HG02943 (cell line): ENCODE data around the gene OCA2.

Source experiments
- ATAC-seq: cut with Tn5 transposase; IDR thresholded peaks from one replicate; pipeline ENCODE4 v1.9.1; 2021; ENCODE audit warnings: mild to moderate bottlenecking, low read depth, moderate library complexity; ENCODE audit not compliant: unreplicated experiment

OCA2 gene

GRCh38 chr15:28082891-28083684 is 16.0 kb downstream of the OCA2 start:
- no peak for ATAC-seq

- ATAC-seq, result no peak
Measured at GRCh38 chr15:28081594-28081993, 17.5 kb downstream of the OCA2 start.

- no peak for ATAC-seq
Measured at GRCh38 chr15:28080386-28080785, 18.7 kb downstream of the OCA2 start.

GRCh38 chr15:28079313-28079969 is 19.7 kb downstream of the OCA2 start:
- ATAC-seq, result no peak

GRCh38 chr15:28078191-28078719 is 20.9 kb downstream of the OCA2 start:
- ATAC-seq, result no peak

GRCh38 chr15:28075573-28075972 is 23.5 kb downstream of the OCA2 start:
- ATAC-seq, result no peak

GRCh38 chr15:28068930-28069329 is 30.2 kb downstream of the OCA2 start:
- ATAC-seq, result no peak

- no peak for ATAC-seq
Measured at GRCh38 chr15:28066231-28066630, 32.9 kb downstream of the OCA2 start.

GRCh38 chr15:28060005-28060404 is 39.1 kb downstream of the OCA2 start:
- no peak for ATAC-seq

- ATAC-seq, result no peak
Measured at GRCh38 chr15:28058082-28058481, 41.0 kb downstream of the OCA2 start.

GRCh38 chr15:28051955-28052633 is 47.0 kb downstream of the OCA2 start:
- no peak for ATAC-seq

GRCh38 chr15:28049581-28049980 is 49.5 kb downstream of the OCA2 start:
- no peak for ATAC-seq

- ATAC-seq, result no peak
Measured at GRCh38 chr15:28047277-28047676, 51.8 kb downstream of the OCA2 start.

GRCh38 chr15:28044121-28044672 is 54.9 kb downstream of the OCA2 start:
- no peak for ATAC-seq

- no peak for ATAC-seq
Measured at GRCh38 chr15:28043691-28044091, 55.4 kb downstream of the OCA2 start.

GRCh38 chr15:28037969-28038590 is 61.0 kb downstream of the OCA2 start:
- ATAC-seq, result no peak

GRCh38 chr15:28033443-28033842 is 65.7 kb downstream of the OCA2 start:
- no peak for ATAC-seq

GRCh38 chr15:28030801-28031200 is 68.3 kb downstream of the OCA2 start:
- no peak for ATAC-seq

GRCh38 chr15:28027714-28028076 is 71.4 kb downstream of the OCA2 start:
- ATAC-seq, result no peak
